Glutamatergic neuron (in vitro differentiated cells): Measurements from ENCODE around the gene LAMA5. TPM values are rescaled to one million over a fixed set of nuclear protein-coding genes. Genes with fewer than 3 reads are reported as not detected.

Experiments
- DNase-seq: peaks from one replicate; pipeline ENCODE4 v3.0.0; 2022
- H3K27ac Mint-ChIP-seq: one replicate; pipeline ENCODE4 v1.8.0; 2020; ENCODE audit warnings: mild to moderate bottlenecking, mixed read lengths, inconsistent platforms; ENCODE audit not compliant: unreplicated experiment
- H3K27me3 Mint-ChIP-seq: one replicate; pipeline ENCODE4 v1.8.0; 2020; ENCODE audit warnings: mild to moderate bottlenecking, moderate library complexity, mixed read lengths, inconsistent platforms; ENCODE audit not compliant: unreplicated experiment
- H3K36me3 Mint-ChIP-seq: one replicate; pipeline ENCODE4 v1.8.0; 2020; ENCODE audit warnings: mild to moderate bottlenecking, mixed read lengths, inconsistent platforms; ENCODE audit not compliant: unreplicated experiment
- H3K4me1 Mint-ChIP-seq: one replicate; pipeline ENCODE4 v1.8.0; 2020; ENCODE audit warnings: mild to moderate bottlenecking, low read depth, mixed read lengths, inconsistent platforms; ENCODE audit not compliant: unreplicated experiment
- H3K4me3 Mint-ChIP-seq: one replicate; pipeline ENCODE4 v1.8.0; 2020; ENCODE audit warnings: mild to moderate bottlenecking, mixed read lengths, inconsistent platforms; ENCODE audit not compliant: unreplicated experiment
- H3K9me3 Mint-ChIP-seq: one replicate; pipeline ENCODE4 v1.8.0; 2020; ENCODE audit warnings: mild to moderate bottlenecking, moderate library complexity, mixed read lengths, inconsistent platforms; ENCODE audit not compliant: unreplicated experiment
- total RNA-seq: library from RNA; stranded (reverse); fragmentation: NEBNext Ultra II Directional; extraction: Animal tissue kit (Norgen Biotek cat#: 25700); gene quantifications from one replicate; pipeline ENCODE4 v1.2.1, GENCODE V29; 2021; ENCODE audit not compliant: unreplicated experiment
- TF ChIP-seq, protein P1 (sequence below): fragments of 200-600 bp; sonication (generic); IDR thresholded peaks from one replicate; pipeline ENCODE4 v1.5.0; 2021; ENCODE audit not compliant: partially characterized antibody, unreplicated experiment

The LAMA5 gene
- total RNA-seq, 1 donor from 2014 or later, result 724 TPM

DNA sequence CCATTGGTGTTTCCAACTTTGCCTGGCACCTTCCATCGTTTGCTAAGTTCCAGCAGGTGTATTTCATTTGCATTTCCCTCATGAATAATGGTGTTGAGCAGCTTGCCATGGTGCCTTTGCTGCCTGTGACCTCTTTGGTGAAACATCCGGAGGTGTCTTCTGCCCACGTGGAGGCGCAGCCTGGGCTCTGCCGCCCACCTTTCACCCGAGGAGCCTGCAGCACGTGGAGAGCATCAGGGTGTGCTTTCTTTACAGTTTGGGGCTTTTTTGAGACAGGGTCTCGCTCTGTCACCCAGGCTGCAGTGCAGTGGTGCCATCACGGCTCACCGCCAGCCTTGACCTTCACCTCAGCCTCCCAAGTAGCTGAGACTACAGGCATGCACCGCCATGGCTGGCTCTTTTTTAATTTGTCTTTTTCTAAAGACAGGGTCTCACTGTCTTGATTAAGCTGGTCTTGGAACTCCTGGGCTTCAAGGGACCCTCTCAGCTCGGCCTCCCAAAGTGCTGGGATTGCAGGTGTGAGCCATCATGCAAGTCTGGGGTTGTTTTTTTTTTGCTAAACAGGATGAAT, 67.4 kb downstream of the LAMA5 start:
- H3K9me3 Mint-ChIP-seq, result peaks cover 13% of the 10 kb centered on the region
- H3K4me3 Mint-ChIP-seq, result no peak overlapping the region
- H3K36me3 Mint-ChIP-seq, result no peaks in the 10 kb centered on the region
- H3K27me3 Mint-ChIP-seq, result peaks cover 2% of the 10 kb centered on the region
- H3K27ac Mint-ChIP-seq, result no peak overlapping the region
- no peak for DNase-seq
- H3K4me1 Mint-ChIP-seq, result peaks cover 10% of the 10 kb centered on the region
- TF ChIP-seq, protein P1, sequence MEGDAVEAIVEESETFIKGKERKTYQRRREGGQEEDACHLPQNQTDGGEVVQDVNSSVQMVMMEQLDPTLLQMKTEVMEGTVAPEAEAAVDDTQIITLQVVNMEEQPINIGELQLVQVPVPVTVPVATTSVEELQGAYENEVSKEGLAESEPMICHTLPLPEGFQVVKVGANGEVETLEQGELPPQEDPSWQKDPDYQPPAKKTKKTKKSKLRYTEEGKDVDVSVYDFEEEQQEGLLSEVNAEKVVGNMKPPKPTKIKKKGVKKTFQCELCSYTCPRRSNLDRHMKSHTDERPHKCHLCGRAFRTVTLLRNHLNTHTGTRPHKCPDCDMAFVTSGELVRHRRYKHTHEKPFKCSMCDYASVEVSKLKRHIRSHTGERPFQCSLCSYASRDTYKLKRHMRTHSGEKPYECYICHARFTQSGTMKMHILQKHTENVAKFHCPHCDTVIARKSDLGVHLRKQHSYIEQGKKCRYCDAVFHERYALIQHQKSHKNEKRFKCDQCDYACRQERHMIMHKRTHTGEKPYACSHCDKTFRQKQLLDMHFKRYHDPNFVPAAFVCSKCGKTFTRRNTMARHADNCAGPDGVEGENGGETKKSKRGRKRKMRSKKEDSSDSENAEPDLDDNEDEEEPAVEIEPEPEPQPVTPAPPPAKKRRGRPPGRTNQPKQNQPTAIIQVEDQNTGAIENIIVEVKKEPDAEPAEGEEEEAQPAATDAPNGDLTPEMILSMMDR, result no peak

DNA sequence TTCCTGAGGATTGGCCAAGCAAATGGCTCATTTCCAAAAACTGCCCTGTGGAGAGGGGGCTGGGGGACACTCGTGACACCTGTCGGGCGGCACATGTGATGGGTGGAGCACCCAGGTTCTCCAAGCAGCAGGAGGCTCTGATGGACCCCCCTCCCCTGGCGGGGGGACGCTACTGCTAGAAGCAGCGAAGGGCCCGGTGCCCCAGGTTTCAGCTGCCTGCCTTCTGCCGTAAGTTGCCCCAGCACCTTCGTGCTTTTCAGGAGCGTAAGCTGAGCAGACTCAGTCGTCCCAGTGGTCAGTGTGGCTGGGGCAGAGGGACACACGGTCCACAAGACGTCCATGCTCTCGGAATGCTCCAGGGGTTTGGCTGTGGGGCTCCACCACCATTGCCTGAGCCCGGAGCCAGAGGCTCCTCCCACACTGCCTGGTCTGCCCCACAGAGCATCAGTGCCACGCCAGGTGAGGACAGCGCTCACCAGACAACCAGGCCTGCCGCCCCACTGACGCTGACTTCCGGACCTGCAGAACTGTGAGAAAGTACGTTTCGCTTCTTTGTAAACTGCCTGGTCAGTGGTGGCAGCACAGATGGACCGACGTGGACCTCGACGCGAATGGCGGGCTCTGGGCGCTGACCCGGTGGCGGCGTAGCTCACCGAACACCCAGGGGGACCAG, 68.4 kb downstream of the LAMA5 start:
- H3K4me1 Mint-ChIP-seq, result peaks cover 4% of the 10 kb centered on the region
- H3K4me3 Mint-ChIP-seq, result no peak overlapping the region
- H3K27me3 Mint-ChIP-seq, result peaks cover 2% of the 10 kb centered on the region
- H3K36me3 Mint-ChIP-seq, result no peaks in the 10 kb centered on the region
- peaks cover 7% of the 10 kb centered on the region for H3K9me3 Mint-ChIP-seq
- TF ChIP-seq, protein P1, result no peak
- H3K27ac Mint-ChIP-seq, result no peak overlapping the region
- no peak for DNase-seq

- Mint-ChIP-seq H3K4me3 (no peak overlapping the region), H3K4me1 (peaks cover 4% of the 10 kb centered on the region), H3K36me3 (no peaks in the 10 kb centered on the region), H3K27ac (no peak overlapping the region), H3K9me3 (peaks cover 5% of the 10 kb centered on the region), H3K27me3 (peaks cover 2% of the 10 kb centered on the region)
- no peak for DNase-seq
- TF ChIP-seq, protein P1, result no peak
Observed at GRCh38 chr20:62297449-62298227, 69.5 kb downstream of the LAMA5 start.

DNA sequence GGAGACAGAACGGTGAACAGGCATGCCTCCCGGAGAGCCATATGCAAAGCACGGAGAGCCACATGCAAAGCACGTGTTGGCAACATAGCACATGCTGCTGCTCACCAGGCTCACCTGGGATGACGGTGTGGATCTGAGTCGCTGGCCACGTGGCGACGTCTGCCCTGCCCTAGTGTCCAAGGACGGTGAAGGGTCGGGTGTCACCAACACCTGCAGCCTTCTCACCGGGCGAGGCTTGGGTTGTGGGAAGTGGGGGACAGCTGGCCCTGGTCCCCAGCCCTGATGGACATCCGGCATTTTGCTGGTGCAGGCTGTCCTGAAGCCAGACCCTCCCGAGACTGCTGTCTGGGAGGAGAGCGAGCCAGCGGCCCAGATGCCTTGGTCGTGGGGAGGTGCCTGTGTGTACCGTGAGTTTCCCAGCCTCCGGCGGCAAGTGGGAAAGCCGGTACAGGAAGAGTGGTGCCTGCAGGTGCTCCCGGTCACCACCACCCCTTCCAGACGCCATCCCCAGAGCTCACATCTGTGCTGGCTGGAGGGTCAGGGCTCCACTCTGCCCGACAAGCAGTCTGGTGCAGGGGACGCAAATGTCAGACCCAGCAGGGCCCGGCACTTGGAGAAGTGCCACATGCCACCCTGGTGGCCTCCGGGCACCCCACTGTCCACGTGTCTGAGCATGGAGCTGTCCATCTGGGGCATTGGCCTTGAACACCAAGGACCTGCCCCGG, 70.2 kb downstream of the LAMA5 start:
- Mint-ChIP-seq H3K27me3 (peaks cover 2% of the 10 kb centered on the region), H3K4me1 (peaks cover 4% of the 10 kb centered on the region), H3K9me3 (peaks cover 4% of the 10 kb centered on the region), H3K36me3 (no peaks in the 10 kb centered on the region), H3K27ac (no peak overlapping the region), H3K4me3 (no peak overlapping the region)
- DNase-seq, result no peak
- TF ChIP-seq, protein P1, result no peak
